ENCODE data around the gene FOXA2. TPM values are rescaled to one million over a fixed set of nuclear protein-coding genes. Genes with fewer than 3 reads are reported as not detected.
"Not testable (repeated sequence)": the region's sequence is repeated elsewhere in the genome, so short reads cannot be mapped to it uniquely, and the experiment has no call there.

FOXA2 gene
- polyA plus RNA-seq, 4 donors: 0.14 to 0.16 TPM; not detected in 2

- DNase-seq (ENCODE audit: low read depth in 4 of 4, low spot score in 3 of 4): no peak
These were observed 12.3 kb downstream of the FOXA2 start for GRCh38 chr20:22572023-22572422.

- no peak for DNase-seq (ENCODE audit: low read depth in 4 of 4, low spot score in 3 of 4)
These were observed 15.0 kb downstream of the FOXA2 start for GRCh38 chr20:22569353-22569752.

GRCh38 chr20:22568872-22569344 lies 15.5 kb downstream of the FOXA2 start:
- no peak for DNase-seq (ENCODE audit: low read depth in 4 of 4, low spot score in 3 of 4)

GRCh38 chr20:22567944-22568871 lies 16.2 kb downstream of the FOXA2 start:
- DNase-seq (ENCODE audit: low read depth in 4 of 4, low spot score in 3 of 4): no peak

GRCh38 chr20:22566876-22567658 lies 17.3 kb downstream of the FOXA2 start:
- DNase-seq (ENCODE audit: low read depth in 4 of 4, low spot score in 3 of 4): no peak

GRCh38 chr20:22563062-22563965 lies 21.1 kb downstream of the FOXA2 start:
- no peak for DNase-seq (ENCODE audit: low read depth in 4 of 4, low spot score in 3 of 4)

GRCh38 chr20:22562620-22563019 lies 21.8 kb downstream of the FOXA2 start:
- DNase-seq (ENCODE audit: low read depth in 4 of 4, low spot score in 3 of 4): no peak

- DNase-seq (ENCODE audit: low read depth in 4 of 4, low spot score in 3 of 4): no peak
These were observed 22.3 kb downstream of the FOXA2 start for GRCh38 chr20:22561965-22562577.

- DNase-seq (ENCODE audit: low read depth in 4 of 4, low spot score in 3 of 4): no peak
These were observed 23.6 kb downstream of the FOXA2 start for GRCh38 chr20:22560817-22561216.

- DNase-seq (ENCODE audit: low read depth in 4 of 4, low spot score in 3 of 4): no peak
These were observed 24.6 kb downstream of the FOXA2 start for GRCh38 chr20:22559711-22560318.

GRCh38 chr20:22557403-22558276 lies 26.7 kb downstream of the FOXA2 start:
- DNase-seq (ENCODE audit: low read depth in 4 of 4, low spot score in 3 of 4): no peak

- DNase-seq (ENCODE audit: low read depth in 4 of 4, low spot score in 3 of 4): no peak
These were observed 27.8 kb downstream of the FOXA2 start for GRCh38 chr20:22556565-22557056.

- DNase-seq (ENCODE audit: low read depth in 4 of 4, low spot score in 3 of 4): no peak
These were observed 28.4 kb downstream of the FOXA2 start for GRCh38 chr20:22555791-22556564.

GRCh38 chr20:22554391-22554790 lies 30.0 kb downstream of the FOXA2 start:
- DNase-seq (ENCODE audit: low read depth in 4 of 4, low spot score in 3 of 4): no peak

GRCh38 chr20:22550514-22550913 lies 33.9 kb downstream of the FOXA2 start:
- not testable (repeated sequence) for DNase-seq (ENCODE audit: low read depth in 4 of 4, low spot score in 3 of 4)

GRCh38 chr20:22548040-22548439 lies 36.3 kb downstream of the FOXA2 start:
- no peak for DNase-seq (ENCODE audit: low read depth in 4 of 4, low spot score in 3 of 4)

- no peak for DNase-seq (ENCODE audit: low read depth in 4 of 4, low spot score in 3 of 4)
These were observed 38.0 kb downstream of the FOXA2 start for GRCh38 chr20:22546344-22546743.

GRCh38 chr20:22545045-22545444 lies 39.3 kb downstream of the FOXA2 start:
- no peak for DNase-seq (ENCODE audit: low read depth in 4 of 4, low spot score in 3 of 4)

Data from right renal pelvis (tissue), 4 donors.